Liver (tissue), 9 donors: ENCODE measurements around the gene BCAS1. TPM values are rescaled to one million over a fixed set of nuclear protein-coding genes. Genes with fewer than 3 reads are reported as not detected.

Experiments used
- DNase-seq: peaks from one replicate; pipeline ENCODE4 v3.0.0-alpha.2; 2017; ENCODE audit warnings: low spot score
- H3K27ac ChIP-seq, 2 donors: one replicate each; pipeline ENCODE4 v1.7.0; 2013; ENCODE audit warnings: inconsistent platforms in 2 of 2, low read length in 2 of 2, control low read depth in 1 of 2, low read depth in 1 of 2, mild to moderate bottlenecking in 1 of 2
- H3K27me3 ChIP-seq, 4 donors: one replicate each; pipeline versions ENCODE4 v1.6.1 to v1.7.0; 2013; ENCODE audit warnings: low read length in 3 of 4, inconsistent platforms in 1 of 4, mild to moderate bottlenecking in 1 of 4, moderate library complexity in 1 of 4; ENCODE audit not compliant: control insufficient read depth in 4 of 4, insufficient read depth in 4 of 4
- H3K36me3 ChIP-seq, 4 donors: one replicate each; pipeline versions ENCODE4 v1.6.1 to v1.7.0; 2013; ENCODE audit warnings: low read length in 3 of 4, mild to moderate bottlenecking in 3 of 4, low read depth in 1 of 4, moderate library complexity in 1 of 4; ENCODE audit not compliant: control insufficient read depth in 4 of 4, insufficient read depth in 3 of 4
- H3K4me1 ChIP-seq, 4 donors: one replicate each; pipeline versions ENCODE4 v1.6.1 to v1.7.0; 2013; ENCODE audit warnings: low read length in 3 of 4, mild to moderate bottlenecking in 3 of 4, moderate library complexity in 1 of 4; ENCODE audit not compliant: control insufficient read depth in 4 of 4, insufficient read depth in 4 of 4
- H3K4me3 ChIP-seq, 3 donors: one replicate each; pipeline versions ENCODE4 v1.6.1 to v1.7.0; 2013; ENCODE audit warnings: low read length in 3 of 3, control low read depth in 1 of 3, low read depth in 1 of 3, mild to moderate bottlenecking in 1 of 3
- H3K9ac ChIP-seq, 2 donors: one replicate each; pipeline ENCODE4 v1.7.0; 2013; ENCODE audit warnings: low read length in 2 of 2, mild to moderate bottlenecking in 2 of 2, moderate library complexity in 2 of 2, control low read depth in 1 of 2, low read depth in 1 of 2
- H3K9me3 ChIP-seq, 4 donors: one replicate each; pipeline versions ENCODE4 v1.6.1 to v1.7.0; 2013; ENCODE audit warnings: low read length in 3 of 4; ENCODE audit not compliant: control insufficient read depth in 4 of 4
- EGR1 ChIP-seq, 2 donors: IDR thresholded peaks; 2 replicates each; pipeline ENCODE4 v1.6.1; 2016 to 2018; ENCODE audit warnings: antibody characterized with exemption in 2 of 2, low read depth in 2 of 2
- FOXA1 ChIP-seq: IDR thresholded peaks from 2 replicates; pipeline ENCODE4 v1.6.1; 2016; ENCODE audit warnings: antibody characterized with exemption
- FOXA2 ChIP-seq: IDR thresholded peaks from 2 replicates; pipeline ENCODE4 v1.6.1; 2016; ENCODE audit warnings: antibody characterized with exemption
- GABPA ChIP-seq, 2 donors: IDR thresholded peaks in 1 of 2; conservative IDR thresholded peaks in 1 of 2; 2 replicates each; pipeline ENCODE4 v1.6.1; 2016; ENCODE audit warnings: antibody characterized with exemption in 2 of 2, mild to moderate bottlenecking in 1 of 2, moderate library complexity in 1 of 2
- HNF4A ChIP-seq, 2 donors: conservative IDR thresholded peaks; 2 replicates each; pipeline ENCODE4 v1.6.1; 2016; ENCODE audit warnings: antibody characterized with exemption in 2 of 2, mild to moderate bottlenecking in 2 of 2
- HNF4G ChIP-seq: IDR thresholded peaks from 2 replicates; pipeline ENCODE4 v1.6.1; 2016; ENCODE audit warnings: antibody characterized with exemption
- JUND ChIP-seq, 2 donors: IDR thresholded peaks; 2 replicates each; pipeline ENCODE4 v1.6.1; 2016; ENCODE audit warnings: antibody characterized with exemption in 2 of 2
- NR2F2 ChIP-seq: IDR thresholded peaks from 2 replicates; pipeline ENCODE4 v1.6.1; 2016; ENCODE audit warnings: antibody characterized with exemption
- RXRA ChIP-seq, 2 donors: IDR thresholded peaks; 2 replicates each; pipeline ENCODE4 v1.6.1; 2017 to 2018; ENCODE audit warnings: antibody characterized with exemption in 2 of 2, mild to moderate bottlenecking in 1 of 2
- YY1 ChIP-seq: IDR thresholded peaks from 2 replicates; pipeline ENCODE4 v1.6.1; 2016; ENCODE audit warnings: antibody characterized with exemption, mild to moderate bottlenecking
- WGBS: extraction: QIAGEN DNeasy Blood & Tissue Kit; methylation state at CpG from one replicate; pipeline ENCODE4 v1.1.7; 2013; 5-methylcytosine and 5-hydroxymethylcytosine counted together
- polyA plus RNA-seq, 2 donors: library from polyadenylated mRNA; stranded (reverse) in 1 of 2; unstranded in 1 of 2; fragments of 200-250 nt in 1 of 2; fragments of >200 nt in 1 of 2; fragmentation: Nextera tagmentation in 1 of 2; extraction: Ambion mirVana in 1 of 2; gene quantifications; one replicate each; pipeline versions ENCODE4 v1.2.1 to v1.2.3, GENCODE V29; 2013 to 2015
- total RNA-seq, 2 donors: library from RNA; depleted of rRNA; stranded (reverse); fragments of >200 nt; gene quantifications; one replicate each; pipeline ENCODE4 v1.2.3, GENCODE V29; 2014
- TF ChIP-seq, protein P1 (sequence below): IDR thresholded peaks from 2 replicates; pipeline ENCODE4 v1.6.1; 2016; ENCODE audit warnings: antibody characterized with exemption
- TF ChIP-seq, protein P2 (sequence below): IDR thresholded peaks from 2 replicates; pipeline ENCODE4 v1.6.1; 2016; ENCODE audit warnings: antibody characterized with exemption, mild to moderate bottlenecking
- TF ChIP-seq, protein P3 (sequence below): IDR thresholded peaks from 2 replicates; pipeline ENCODE4 v1.6.1; 2016; ENCODE audit warnings: antibody characterized with exemption
- TF ChIP-seq, protein P4 (sequence below): IDR thresholded peaks from 2 replicates; pipeline ENCODE4 v1.6.1; 2016; ENCODE audit warnings: antibody characterized with exemption
- TF ChIP-seq, protein P5 (sequence below): fragments of 150-350 bp; IDR thresholded peaks from 2 replicates; pipeline ENCODE4 v1.5.1; 2017; ENCODE audit warnings: improper control_type of control experiment, low read depth, low read length; ENCODE audit not compliant: missing input control
- donor health status: healthy.
- donor health status: healthy.
- donor health status: healthy.
- donor health status: healthy.
- donor health status: healthy.

Gene BCAS1
- total and polyA plus RNA-seq, 4 donors, result under 0.01 to 0.93 (median 0.04) TPM

DNA sequence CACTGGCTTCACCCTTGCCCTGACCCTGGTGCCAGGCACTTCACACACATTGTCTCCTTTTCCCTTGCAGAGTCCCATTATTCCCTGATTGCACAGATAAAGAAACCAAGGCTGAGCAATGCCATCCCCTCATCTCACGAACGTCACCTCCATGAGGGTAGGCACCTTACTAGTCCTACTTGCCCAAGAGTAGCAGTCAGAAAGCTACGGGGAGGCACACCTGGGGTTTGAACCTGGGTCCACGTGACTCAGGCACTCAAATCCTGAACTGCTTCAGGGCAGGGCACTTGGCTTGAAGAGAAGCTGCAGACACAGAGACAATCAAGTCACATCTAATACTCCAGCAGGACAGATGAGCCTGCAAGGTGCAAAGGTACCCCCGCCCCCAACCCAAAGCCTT, 1.9 kb downstream of the BCAS1 start:
- WGBS, result 83% methylated on average over 5 of the region's 5 CpGs
- TF ChIP-seq HNF4G (no peak), HNF4A (conservative IDR thresholded peaks at IDR 0.05) (no peak), FOXA2 (no peak), GABPA (IDR thresholded peaks at IDR 0.05 in 1 of 2, conservative IDR thresholded peaks at IDR 0.05 in 1 of 2) (no peak), JUND (IDR thresholded peaks at IDR 0.05) (no peak), YY1 (no peak), RXRA (IDR thresholded peaks at IDR 0.05) (no peak), FOXA1 (no peak), NR2F2 (no peak), EGR1 (IDR thresholded peaks at IDR 0.05; ENCODE audit: low read depth in 2 of 2) (no peak)
- TF ChIP-seq, protein P1, sequence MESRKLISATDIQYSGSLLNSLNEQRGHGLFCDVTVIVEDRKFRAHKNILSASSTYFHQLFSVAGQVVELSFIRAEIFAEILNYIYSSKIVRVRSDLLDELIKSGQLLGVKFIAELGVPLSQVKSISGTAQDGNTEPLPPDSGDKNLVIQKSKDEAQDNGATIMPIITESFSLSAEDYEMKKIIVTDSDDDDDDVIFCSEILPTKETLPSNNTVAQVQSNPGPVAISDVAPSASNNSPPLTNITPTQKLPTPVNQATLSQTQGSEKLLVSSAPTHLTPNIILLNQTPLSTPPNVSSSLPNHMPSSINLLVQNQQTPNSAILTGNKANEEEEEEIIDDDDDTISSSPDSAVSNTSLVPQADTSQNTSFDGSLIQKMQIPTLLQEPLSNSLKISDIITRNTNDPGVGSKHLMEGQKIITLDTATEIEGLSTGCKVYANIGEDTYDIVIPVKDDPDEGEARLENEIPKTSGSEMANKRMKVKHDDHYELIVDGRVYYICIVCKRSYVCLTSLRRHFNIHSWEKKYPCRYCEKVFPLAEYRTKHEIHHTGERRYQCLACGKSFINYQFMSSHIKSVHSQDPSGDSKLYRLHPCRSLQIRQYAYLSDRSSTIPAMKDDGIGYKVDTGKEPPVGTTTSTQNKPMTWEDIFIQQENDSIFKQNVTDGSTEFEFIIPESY, result no peak
- TF ChIP-seq, protein P2, sequence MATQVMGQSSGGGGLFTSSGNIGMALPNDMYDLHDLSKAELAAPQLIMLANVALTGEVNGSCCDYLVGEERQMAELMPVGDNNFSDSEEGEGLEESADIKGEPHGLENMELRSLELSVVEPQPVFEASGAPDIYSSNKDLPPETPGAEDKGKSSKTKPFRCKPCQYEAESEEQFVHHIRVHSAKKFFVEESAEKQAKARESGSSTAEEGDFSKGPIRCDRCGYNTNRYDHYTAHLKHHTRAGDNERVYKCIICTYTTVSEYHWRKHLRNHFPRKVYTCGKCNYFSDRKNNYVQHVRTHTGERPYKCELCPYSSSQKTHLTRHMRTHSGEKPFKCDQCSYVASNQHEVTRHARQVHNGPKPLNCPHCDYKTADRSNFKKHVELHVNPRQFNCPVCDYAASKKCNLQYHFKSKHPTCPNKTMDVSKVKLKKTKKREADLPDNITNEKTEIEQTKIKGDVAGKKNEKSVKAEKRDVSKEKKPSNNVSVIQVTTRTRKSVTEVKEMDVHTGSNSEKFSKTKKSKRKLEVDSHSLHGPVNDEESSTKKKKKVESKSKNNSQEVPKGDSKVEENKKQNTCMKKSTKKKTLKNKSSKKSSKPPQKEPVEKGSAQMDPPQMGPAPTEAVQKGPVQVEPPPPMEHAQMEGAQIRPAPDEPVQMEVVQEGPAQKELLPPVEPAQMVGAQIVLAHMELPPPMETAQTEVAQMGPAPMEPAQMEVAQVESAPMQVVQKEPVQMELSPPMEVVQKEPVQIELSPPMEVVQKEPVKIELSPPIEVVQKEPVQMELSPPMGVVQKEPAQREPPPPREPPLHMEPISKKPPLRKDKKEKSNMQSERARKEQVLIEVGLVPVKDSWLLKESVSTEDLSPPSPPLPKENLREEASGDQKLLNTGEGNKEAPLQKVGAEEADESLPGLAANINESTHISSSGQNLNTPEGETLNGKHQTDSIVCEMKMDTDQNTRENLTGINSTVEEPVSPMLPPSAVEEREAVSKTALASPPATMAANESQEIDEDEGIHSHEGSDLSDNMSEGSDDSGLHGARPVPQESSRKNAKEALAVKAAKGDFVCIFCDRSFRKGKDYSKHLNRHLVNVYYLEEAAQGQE, result no peak
- TF ChIP-seq, protein P3, sequence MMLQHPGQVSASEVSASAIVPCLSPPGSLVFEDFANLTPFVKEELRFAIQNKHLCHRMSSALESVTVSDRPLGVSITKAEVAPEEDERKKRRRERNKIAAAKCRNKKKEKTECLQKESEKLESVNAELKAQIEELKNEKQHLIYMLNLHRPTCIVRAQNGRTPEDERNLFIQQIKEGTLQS, result no peak
- TF ChIP-seq, protein P4, sequence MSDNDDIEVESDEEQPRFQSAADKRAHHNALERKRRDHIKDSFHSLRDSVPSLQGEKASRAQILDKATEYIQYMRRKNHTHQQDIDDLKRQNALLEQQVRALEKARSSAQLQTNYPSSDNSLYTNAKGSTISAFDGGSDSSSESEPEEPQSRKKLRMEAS, result no peak
- TF ChIP-seq, protein P5, sequence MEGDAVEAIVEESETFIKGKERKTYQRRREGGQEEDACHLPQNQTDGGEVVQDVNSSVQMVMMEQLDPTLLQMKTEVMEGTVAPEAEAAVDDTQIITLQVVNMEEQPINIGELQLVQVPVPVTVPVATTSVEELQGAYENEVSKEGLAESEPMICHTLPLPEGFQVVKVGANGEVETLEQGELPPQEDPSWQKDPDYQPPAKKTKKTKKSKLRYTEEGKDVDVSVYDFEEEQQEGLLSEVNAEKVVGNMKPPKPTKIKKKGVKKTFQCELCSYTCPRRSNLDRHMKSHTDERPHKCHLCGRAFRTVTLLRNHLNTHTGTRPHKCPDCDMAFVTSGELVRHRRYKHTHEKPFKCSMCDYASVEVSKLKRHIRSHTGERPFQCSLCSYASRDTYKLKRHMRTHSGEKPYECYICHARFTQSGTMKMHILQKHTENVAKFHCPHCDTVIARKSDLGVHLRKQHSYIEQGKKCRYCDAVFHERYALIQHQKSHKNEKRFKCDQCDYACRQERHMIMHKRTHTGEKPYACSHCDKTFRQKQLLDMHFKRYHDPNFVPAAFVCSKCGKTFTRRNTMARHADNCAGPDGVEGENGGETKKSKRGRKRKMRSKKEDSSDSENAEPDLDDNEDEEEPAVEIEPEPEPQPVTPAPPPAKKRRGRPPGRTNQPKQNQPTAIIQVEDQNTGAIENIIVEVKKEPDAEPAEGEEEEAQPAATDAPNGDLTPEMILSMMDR, result no peak
- Histone ChIP-seq H3K9me3 (no peaks in the 10 kb centered on the region), H3K4me1 (no peaks in the 10 kb centered on the region), H3K9ac (no peak overlapping the region), H3K27ac (no peak overlapping the region), H3K4me3 (no peak overlapping the region), H3K27me3 (no peaks in the 10 kb centered on the region), H3K36me3 (no peaks in the 10 kb centered on the region)
- DNase-seq, result no peak

DNA sequence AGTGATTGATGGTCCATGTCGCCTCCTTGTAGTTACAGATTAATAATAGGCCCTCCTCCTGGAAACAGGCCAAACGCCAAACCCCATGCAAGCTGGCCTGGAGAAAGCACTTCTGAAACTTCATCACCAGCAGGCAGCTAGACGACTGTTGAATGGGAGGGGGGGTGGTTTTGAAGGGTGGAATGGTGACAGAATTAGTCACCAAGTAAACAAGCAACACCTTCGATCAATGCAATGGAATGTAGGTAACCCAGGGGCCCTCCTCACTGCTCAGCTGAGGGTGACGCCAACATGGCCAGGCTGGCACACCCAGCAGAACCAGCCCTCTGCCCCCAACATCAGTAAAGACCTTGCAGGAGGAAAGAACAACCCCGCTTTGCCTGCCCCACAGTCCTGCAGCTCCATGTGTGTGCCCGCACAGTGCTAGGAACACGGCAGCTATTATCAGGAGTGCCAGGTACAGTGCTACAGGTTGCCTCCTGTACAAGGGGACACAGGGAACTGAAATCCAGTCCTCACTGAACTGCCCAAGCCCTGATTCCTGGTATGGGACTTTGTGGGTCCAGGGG, 2.7 kb downstream of the BCAS1 start:
- no peak overlapping the region for H3K9ac ChIP-seq
- no peaks in the 10 kb centered on the region for H3K4me1 ChIP-seq
- no peaks in the 10 kb centered on the region for H3K36me3 ChIP-seq
- 46% methylated on average over 8 of the region's 8 CpGs for WGBS
- DNase-seq, result peak; percentile 60
- peak; percentile 24 for TF ChIP-seq FOXA2
- TF ChIP-seq NR2F2, result no peak
- TF ChIP-seq, protein P2, result no peak
- peak in 1 of 2 donors; percentile 61 for TF ChIP-seq JUND (IDR thresholded peaks at IDR 0.05)
- peak in 1 of 2 donors; percentile 5 for TF ChIP-seq HNF4A (conservative IDR thresholded peaks at IDR 0.05)
- TF ChIP-seq, protein P5, result no peak
- no peaks in the 10 kb centered on the region for H3K9me3 ChIP-seq
- no peak overlapping the region for H3K4me3 ChIP-seq
- no peak overlapping the region for H3K27ac ChIP-seq
- no peaks in the 10 kb centered on the region for H3K27me3 ChIP-seq
